ENCODE results near the gene BRMS1.

DNA sequence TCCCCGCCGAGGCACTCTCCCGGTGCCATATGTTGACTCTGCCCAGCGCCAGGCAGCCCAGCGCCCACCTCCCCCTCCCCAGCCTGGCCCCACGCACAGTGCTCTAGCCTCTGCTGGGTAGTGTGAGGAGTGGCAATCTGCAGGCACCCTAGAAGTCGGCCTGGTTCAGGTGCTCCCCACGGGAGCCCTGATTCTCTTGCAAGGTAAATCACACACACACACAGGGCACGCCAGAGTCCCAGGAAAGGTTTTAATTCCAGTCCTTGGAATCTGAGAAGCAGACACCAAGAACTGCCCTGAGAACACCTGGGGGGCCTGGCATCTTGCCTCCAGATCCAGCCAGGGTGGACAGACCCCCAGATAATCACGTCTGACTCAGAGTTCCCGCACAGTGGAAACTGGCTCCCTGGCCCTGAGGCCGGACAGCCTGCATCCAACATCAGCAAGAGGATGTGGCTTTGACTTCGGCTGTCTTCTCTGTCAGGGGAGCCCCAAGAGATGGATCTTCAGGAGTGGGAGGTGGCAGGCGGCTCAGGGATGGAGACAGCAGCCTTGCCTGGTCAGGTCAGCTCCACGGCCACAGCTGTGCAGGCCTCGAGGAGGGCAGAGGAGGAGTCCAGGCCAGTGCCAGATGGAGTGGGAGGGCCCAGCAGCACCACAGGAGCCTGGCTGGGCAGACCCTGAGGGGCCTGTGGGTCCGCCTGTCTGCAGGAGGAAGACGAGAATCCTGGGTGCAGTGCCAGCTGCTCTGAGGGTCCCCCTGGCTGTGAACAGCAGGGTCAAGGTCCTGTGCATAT lies 7.6 kb downstream of the BRMS1 start:
- TF ChIP-seq EZH2 (IDR thresholded peaks at IDR 0.05; ENCODE audit: insufficient read depth, poor library complexity, severe bottlenecking) (no peak), EZH2phosphoT487 (IDR thresholded peaks at IDR 0.05; ENCODE audit: insufficient read depth, low read depth) (no peak)
